DMS 273 (cell line): Measurements from ENCODE around the gene LMX1A.

Source experiments
- DNase-seq: peaks from one replicate; lab custom pipeline; 2025; ENCODE audit not compliant: unreplicated experiment; lab: John Stamatoyannopoulos, UW

Gene LMX1A

DNA sequence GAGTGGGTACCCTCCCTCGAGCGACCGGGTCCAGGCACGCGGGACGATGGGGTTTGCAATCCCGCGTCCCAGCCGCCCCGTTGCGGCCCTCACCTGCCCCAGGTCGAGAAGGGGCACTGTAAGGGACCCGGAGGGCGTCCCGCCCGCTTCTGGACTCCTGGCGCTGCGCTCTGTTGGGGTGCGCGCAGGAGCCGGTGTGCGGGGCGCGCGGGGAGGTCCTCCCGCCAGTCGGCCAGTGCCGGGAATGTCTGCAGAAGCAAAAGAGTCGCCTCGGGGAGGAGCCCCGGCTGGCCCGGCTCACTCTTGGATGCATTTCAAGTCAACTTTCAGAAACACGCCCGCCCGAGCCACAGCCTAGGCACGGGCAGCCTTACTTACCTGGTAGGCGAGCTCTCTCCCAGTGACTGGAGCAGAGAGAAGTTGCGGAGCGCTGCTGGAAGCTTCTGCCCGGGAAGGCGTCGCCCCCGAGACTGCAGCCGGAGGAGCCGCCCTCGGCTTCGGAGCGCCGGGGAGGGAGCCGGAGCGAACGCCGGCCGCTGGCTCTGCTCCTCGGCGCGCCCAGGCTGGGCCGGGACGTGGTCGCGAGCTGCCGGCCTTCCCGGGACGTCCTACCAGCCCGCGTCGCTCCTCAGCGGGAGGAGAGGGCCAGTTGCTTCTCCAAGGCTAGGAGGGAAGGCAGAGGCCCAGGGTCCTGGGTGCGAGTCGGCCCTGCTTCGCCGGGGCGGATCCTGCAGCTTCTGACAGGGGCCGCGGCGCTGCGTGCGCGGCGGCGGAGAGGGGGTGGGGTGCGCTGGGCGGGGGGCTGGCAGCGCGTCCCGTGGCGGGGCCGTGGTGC is at the start of gene LMX1A:
TSS of gene LMX1A (minus strand) at position 739 of the 835 bp plus-strand sequence. CDS start 1,156 bp downstream, outside the sequence.
- peak; percentile 80 for DNase-seq

GRCh38 chr1:165403835-165404482 is 47.4 kb upstream of the LMX1A start:
- DNase-seq: peak; percentile 68

DNA sequence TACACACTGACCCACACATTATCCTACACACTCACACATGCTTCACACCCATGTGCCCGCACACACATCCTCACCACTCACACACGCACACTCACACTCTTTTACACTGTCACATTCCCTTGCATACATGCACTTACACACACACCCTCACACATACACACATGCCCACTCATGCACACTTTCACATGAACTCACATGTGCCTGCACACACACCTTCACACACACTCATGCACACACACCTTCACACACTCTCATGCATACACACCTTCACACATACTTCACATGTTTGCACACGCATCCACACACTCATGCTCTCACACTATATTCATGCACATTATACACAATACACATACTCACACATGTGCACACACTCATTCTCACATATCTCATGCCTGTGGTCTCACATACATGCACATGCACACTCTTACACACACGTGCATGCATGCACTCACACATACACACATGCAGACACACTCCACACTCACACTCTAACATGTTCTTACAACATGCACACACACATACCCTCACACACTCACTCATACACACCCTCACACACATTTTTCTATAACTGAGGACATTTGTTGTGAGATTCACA is 46.1 kb upstream of the LMX1A start:
- DNase-seq: no peak

DNA sequence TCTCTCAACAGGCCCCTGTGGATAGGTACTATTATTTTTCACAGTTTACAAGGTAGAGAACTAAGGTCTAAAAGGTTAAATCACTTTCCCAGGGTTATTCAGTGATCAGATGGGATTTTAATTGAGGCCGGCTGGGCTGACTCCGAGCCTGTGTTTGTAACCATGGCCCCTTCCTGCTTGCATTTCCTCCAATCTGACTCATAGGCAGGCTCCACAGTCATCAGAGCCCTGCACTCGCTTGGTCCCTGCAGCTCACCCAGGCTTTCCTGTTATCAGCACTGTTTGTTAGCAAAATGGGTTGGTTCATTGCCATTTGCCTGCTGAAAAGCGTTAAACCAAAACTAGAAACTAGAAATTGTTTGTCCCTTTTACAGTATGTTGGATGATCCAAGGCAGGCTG is 41.4 kb upstream of the LMX1A start:
- DNase-seq: peak; percentile 6

GRCh38 chr1:165395901-165396300 is 39.4 kb upstream of the LMX1A start:
- DNase-seq: peak; percentile 56

- DNase-seq: peak; percentile 95
These were observed 39.0 kb upstream of the LMX1A start for GRCh38 chr1:165395478-165395877.

GRCh38 chr1:165392634-165393571 is 36.4 kb upstream of the LMX1A start:
- DNase-seq: peak; percentile 91

- DNase-seq: no peak
These were observed 33.1 kb upstream of the LMX1A start for GRCh38 chr1:165389609-165390008.

DNA sequence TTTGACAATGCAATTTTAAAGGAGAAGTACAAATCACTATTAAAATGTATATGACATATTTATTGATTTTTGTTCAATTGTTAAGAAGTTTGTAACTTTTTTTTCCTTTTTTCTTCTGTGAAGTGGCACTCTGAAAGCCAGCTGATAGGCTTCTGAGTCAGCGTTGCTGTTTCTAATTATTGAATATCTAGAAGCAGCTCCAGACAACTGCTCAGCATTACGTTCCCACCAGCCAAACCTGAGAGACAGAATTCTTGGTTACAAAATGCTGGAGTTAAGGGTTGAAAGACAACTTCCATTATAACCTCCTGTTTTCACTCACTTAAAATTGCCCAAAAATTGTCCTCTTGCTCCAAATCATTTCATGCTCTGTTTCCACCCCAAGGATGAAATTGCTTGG is 31.4 kb upstream of the LMX1A start:
- DNase-seq: no peak

DNA sequence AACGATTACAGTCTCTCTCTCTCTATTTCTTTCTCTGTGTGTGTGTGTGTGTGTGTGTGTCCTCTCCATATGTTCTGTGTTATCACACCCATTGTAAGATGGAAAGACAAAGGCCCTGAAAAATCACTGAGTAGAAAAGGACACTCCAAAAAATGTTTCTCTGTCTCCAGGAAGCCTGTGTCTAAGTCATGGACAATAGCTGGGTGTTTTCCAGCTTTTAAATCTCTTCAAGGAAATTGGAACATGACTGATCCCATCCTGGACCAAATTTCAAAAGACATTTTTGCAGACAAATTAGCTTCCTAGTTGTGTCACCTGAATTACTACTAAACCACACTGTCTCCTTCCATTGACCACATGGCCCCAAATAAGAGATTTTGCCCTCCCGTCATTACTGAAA is 31.0 kb upstream of the LMX1A start:
- DNase-seq: no peak

- no peak for DNase-seq
These were observed 27.3 kb upstream of the LMX1A start for GRCh38 chr1:165383599-165384405.

GRCh38 chr1:165383067-165383466 is 26.6 kb upstream of the LMX1A start:
- no peak for DNase-seq

- DNase-seq: no peak
These were observed 25.4 kb upstream of the LMX1A start for GRCh38 chr1:165381745-165382505.

- DNase-seq: no peak
These were observed 20.3 kb upstream of the LMX1A start for GRCh38 chr1:165376811-165377311.

GRCh38 chr1:165376041-165376810 is 19.7 kb upstream of the LMX1A start:
- DNase-seq: peak; percentile 71

DNA sequence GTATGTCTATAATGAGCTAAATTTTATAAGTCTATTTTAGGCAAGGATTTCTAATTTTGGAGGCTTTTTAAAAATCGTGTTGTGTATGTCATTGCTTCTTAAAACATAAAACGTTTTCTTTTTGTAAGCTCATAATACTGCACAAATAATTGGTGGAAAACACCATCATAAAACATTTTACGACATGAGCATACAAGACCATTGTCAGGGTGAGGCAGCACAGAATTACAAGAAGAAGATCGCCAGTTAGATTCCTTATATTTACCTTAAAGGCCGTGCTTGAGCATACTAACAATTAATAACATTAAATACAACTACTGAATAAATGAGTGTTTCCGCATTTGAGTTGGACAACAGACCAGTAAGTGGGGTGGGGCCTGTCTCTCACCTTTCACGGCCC is 19.1 kb upstream of the LMX1A start:
- DNase-seq: no peak

DNA sequence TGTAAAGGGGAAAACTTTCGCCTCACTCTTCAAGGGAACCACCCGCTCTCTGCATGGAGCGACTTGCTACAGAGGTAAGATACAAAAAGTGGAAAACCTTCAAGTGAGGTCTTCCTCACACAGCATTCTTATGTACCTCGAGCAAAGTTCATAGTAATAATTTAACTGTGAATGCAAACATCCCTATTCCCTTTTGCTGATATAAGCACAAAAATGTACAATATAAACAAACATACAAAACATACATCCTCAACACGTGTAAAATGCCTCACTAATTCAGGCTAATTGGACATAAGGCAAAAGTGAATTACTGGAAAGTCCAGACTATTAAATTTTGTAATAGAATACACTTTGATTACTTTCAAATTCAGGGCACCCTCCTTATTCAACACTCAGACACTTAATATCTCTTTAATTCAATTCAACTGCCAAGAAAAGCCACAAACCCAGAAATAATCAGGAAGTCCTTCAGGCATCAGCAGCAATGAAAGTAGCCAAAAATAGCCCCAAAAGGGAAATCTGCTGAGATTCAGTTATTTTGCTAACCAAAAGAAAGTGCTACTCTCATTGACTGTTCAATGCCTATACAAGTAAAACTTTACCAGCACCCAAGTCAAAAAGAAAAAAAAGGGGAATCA is 15.2 kb upstream of the LMX1A start:
- DNase-seq: no peak

- peak; percentile 83 for DNase-seq
These were observed 12.8 kb upstream of the LMX1A start for GRCh38 chr1:165369255-165369848.
